A673 (cell line): ENCODE results near the gene MSL3. TPM values are rescaled to one million over a fixed set of nuclear protein-coding genes. Genes with fewer than 3 reads are reported as not detected.

ENCODE experiments used
- BruUV-seq: library from RNA; stranded (reverse); fragments of 400-500 nt; replicated peaks from 2 replicates; lab custom pipeline; 2021; lab: Mats Ljungman, UMichigan
- CTCF ChIA-PET: fragments of 300-600 bp; sonication (Branson Sonifier 250); formaldehyde crosslinking; loops from one replicate; lab custom pipeline; 2022; ENCODE audit warnings: antibody characterized with exemption; lab: Charles Lee
- POLR2A ChIA-PET: fragments of 300-600 bp; sonication (Branson Sonifier 250); formaldehyde crosslinking; loops from one replicate; lab custom pipeline; 2022; ENCODE audit warnings: antibody characterized with exemption; ENCODE audit not compliant: low non-redundant PET; lab: Charles Lee
- DNase-seq: peaks from one replicate; pipeline ENCODE4 v3.0.0-alpha.2; 2015; ENCODE audit warnings: low spot score
- H3K27ac ChIP-seq: fragments of 200-600 bp; sonication (generic); 2 replicates; pipeline ENCODE4 v1.5.1; 2016; ENCODE audit warnings: mixed run types, low read depth, mild to moderate bottlenecking, mixed read lengths, antibody characterized with exemption, low read length; ENCODE audit not compliant: poor library complexity, severe bottlenecking
- H3K27me3 ChIP-seq: fragments of 200-600 bp; sonication (generic); replicated peaks from 2 replicates; pipeline ENCODE4 v1.6.1; 2017; ENCODE audit warnings: mixed run types, low read depth, mild to moderate bottlenecking, mixed read lengths, antibody characterized with exemption, low read length; ENCODE audit not compliant: insufficient read depth, poor library complexity
- H3K36me3 ChIP-seq: fragments of 200-600 bp; sonication (generic); 2 replicates; pipeline ENCODE4 v1.6.1; 2016; ENCODE audit warnings: mixed run types, mild to moderate bottlenecking, mixed read lengths, antibody characterized with exemption, low read length; ENCODE audit not compliant: insufficient read depth, poor library complexity, severe bottlenecking
- H3K4me1 ChIP-seq: fragments of 200-600 bp; sonication (generic); 2 replicates; pipeline ENCODE4 v1.6.1; 2017; ENCODE audit warnings: mixed run types, mild to moderate bottlenecking, mixed read lengths, antibody characterized with exemption, low read length; ENCODE audit not compliant: insufficient read depth, poor library complexity, severe bottlenecking
- H3K4me3 ChIP-seq: fragments of 200-600 bp; sonication (generic); 2 replicates; pipeline ENCODE4 v1.5.1; 2016; ENCODE audit warnings: low read depth, mixed run types, mild to moderate bottlenecking, mixed read lengths, low read length; ENCODE audit not compliant: poor library complexity, severe bottlenecking
- H3K9me3 ChIP-seq: fragments of 200-600 bp; sonication (generic); 2 replicates; pipeline ENCODE4 v1.6.1; 2016; ENCODE audit warnings: mixed run types, low read depth, mild to moderate bottlenecking, mixed read lengths, antibody characterized with exemption, low read length; ENCODE audit not compliant: poor library complexity, severe bottlenecking
- EZH2 ChIP-seq: fragments of 200-600 bp; sonication (generic); IDR thresholded peaks from 2 replicates; pipeline ENCODE4 v1.6.1; 2017; ENCODE audit warnings: borderline replicate concordance, low read depth, mild to moderate bottlenecking, mixed read lengths, antibody characterized with exemption, low read length; ENCODE audit not compliant: poor library complexity, severe bottlenecking
- intact Hi-C: fragments of 100-400 bp; cut with micrococcal nuclease; formaldehyde crosslinking; loops from one replicate; pipeline ENCODE4 v1.10.0; 2022; ENCODE audit not compliant: unreplicated experiment
- total RNA-seq: library from RNA; stranded (reverse); gene quantifications from 2 replicates; pipeline ENCODE4 v1.2.3, GENCODE V29; 2021
- TF ChIP-seq, protein P1 (sequence below): fragments of 300-800, 200-600 bp; sonication (generic); conservative IDR thresholded peaks from 2 replicates; pipeline ENCODE4 v1.5.1; 2017; ENCODE audit warnings: low read depth, mild to moderate bottlenecking, antibody characterized with exemption, low read length, moderate library complexity, mixed read lengths

MSL3 gene
- total RNA-seq, 1 experiment from 2014 or later, result 15.8 TPM

DNA sequence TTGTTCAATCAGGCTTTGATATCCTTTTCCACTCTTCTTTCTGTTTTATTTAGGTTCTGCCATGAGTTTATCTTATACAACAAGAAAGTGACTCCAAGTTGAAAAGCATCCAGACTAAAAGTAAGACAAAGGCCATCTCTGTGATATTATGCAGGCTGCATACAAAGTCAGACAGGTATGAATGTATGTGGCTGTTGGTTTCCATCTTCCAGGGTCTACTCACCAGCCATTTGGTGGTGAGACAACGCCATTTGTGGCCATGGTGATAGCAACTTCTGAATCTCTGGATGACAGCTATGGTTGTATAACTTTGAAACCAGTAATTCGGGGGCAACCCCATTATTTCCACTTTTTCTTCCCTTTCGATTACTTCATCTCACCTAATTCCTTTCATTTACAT lies 17.2 kb upstream of the MSL3 start:
- H3K9me3 ChIP-seq, result no peaks in the 10 kb centered on the region
- no peak for DNase-seq
- no peak for TF ChIP-seq EZH2
- TF ChIP-seq, protein P1, sequence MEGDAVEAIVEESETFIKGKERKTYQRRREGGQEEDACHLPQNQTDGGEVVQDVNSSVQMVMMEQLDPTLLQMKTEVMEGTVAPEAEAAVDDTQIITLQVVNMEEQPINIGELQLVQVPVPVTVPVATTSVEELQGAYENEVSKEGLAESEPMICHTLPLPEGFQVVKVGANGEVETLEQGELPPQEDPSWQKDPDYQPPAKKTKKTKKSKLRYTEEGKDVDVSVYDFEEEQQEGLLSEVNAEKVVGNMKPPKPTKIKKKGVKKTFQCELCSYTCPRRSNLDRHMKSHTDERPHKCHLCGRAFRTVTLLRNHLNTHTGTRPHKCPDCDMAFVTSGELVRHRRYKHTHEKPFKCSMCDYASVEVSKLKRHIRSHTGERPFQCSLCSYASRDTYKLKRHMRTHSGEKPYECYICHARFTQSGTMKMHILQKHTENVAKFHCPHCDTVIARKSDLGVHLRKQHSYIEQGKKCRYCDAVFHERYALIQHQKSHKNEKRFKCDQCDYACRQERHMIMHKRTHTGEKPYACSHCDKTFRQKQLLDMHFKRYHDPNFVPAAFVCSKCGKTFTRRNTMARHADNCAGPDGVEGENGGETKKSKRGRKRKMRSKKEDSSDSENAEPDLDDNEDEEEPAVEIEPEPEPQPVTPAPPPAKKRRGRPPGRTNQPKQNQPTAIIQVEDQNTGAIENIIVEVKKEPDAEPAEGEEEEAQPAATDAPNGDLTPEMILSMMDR, result no peak
- H3K27me3 ChIP-seq, result peaks cover 33% of the 10 kb centered on the region
- H3K27ac ChIP-seq, result no peak overlapping the region
- no peak overlapping the region for H3K4me3 ChIP-seq
- H3K4me1 ChIP-seq, result no peaks in the 10 kb centered on the region
- no peaks in the 10 kb centered on the region for H3K36me3 ChIP-seq
- no TSS peak for BruUV-seq
- intact Hi-C loops, result no loop called here
- CTCF ChIA-PET, result no interaction called here
- POLR2A ChIA-PET, result no interaction called here

DNA sequence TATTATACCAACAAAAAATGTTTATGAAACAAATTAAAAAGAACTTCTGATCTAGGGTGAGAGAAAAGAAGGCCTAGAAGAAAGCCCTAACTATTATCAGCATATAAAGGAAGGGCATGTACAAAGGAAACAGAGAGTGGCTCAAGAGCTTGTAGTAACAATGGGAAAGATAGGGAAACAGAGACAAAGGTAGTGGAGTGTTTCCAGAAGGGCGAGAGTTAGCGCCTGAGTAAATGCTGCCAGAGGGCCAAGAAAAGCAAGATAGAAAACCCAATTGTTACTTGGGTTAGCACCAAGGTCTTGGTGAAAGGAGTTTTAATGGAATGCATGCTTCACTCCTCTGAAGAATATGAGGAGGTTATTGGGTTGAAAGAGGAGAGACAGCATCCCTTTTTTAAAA lies 16.5 kb upstream of the MSL3 start:
- TF ChIP-seq, protein P1, result no peak
- no peak for TF ChIP-seq EZH2
- BruUV-seq, result no TSS peak
- Histone ChIP-seq H3K9me3 (no peaks in the 10 kb centered on the region), H3K4me3 (no peak overlapping the region), H3K27me3 (peaks cover 29% of the 10 kb centered on the region), H3K4me1 (no peaks in the 10 kb centered on the region), H3K36me3 (no peaks in the 10 kb centered on the region), H3K27ac (no peak overlapping the region)
- ChIA-PET CTCF (no interaction called here), POLR2A (no interaction called here)
- no peak for DNase-seq
- intact Hi-C loops, result no loop called here

DNA sequence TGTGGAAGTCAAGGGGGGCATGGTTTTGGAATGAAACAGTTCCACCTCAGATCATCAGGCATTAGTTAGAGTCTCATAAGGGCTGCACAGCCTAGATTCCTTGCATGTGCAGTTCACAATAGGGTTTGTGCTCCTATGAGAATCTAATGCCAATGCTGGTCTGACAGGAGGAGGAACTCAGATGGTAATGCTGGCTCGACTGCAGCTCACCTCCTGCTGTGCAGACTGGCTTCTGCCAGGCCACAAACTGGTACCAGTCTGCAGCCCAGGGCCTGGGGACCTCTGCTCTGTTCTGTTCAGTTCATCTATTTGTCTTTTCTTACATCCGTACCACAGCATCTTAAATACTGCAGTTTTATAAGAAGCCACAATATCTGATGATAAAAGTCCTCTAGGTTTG lies 12.2 kb upstream of the MSL3 start:
- CTCF ChIA-PET, result no interaction called here
- intact Hi-C loops, result no loop called here
- Histone ChIP-seq H3K4me3 (no peak overlapping the region), H3K27me3 (peaks cover 37% of the 10 kb centered on the region), H3K4me1 (no peaks in the 10 kb centered on the region), H3K9me3 (no peaks in the 10 kb centered on the region), H3K27ac (no peak overlapping the region), H3K36me3 (no peaks in the 10 kb centered on the region)
- POLR2A ChIA-PET, result no interaction called here
- TF ChIP-seq EZH2, result no peak
- TF ChIP-seq, protein P1, result no peak
- DNase-seq, result no peak
- no TSS peak for BruUV-seq
